Mesothelial cell of epicardium (in vitro differentiated cells): Measurements from ENCODE around the gene ZNF770. TPM values are rescaled to one million over a fixed set of nuclear protein-coding genes. Genes with fewer than 3 reads are reported as not detected.
"Not testable (repeated sequence)": the region's sequence is repeated elsewhere in the genome, so short reads cannot be mapped to it uniquely, and the experiment has no call there.

Experiments used
- DNase-seq, 2 experiments: peaks; one replicate each; pipeline ENCODE4 v3.0.0; 2021; ENCODE audit warnings: low spot score in 2 of 2; ENCODE audit not compliant: unreplicated experiment in 2 of 2
- H3K27ac Mint-ChIP-seq: 2 replicates; pipeline ENCODE4 v1.8.0; 2021; ENCODE audit warnings: mixed read lengths
- H3K27me3 Mint-ChIP-seq: 2 replicates; pipeline ENCODE4 v1.8.0; 2021; ENCODE audit warnings: low read depth, mixed read lengths
- H3K36me3 Mint-ChIP-seq: 2 replicates; pipeline ENCODE4 v1.8.0; 2021; ENCODE audit warnings: mixed read lengths
- H3K4me1 Mint-ChIP-seq: 2 replicates; pipeline ENCODE4 v1.8.0; 2021; ENCODE audit warnings: mixed read lengths
- H3K4me3 Mint-ChIP-seq: 2 replicates; pipeline ENCODE4 v1.8.0; 2021; ENCODE audit warnings: mild to moderate bottlenecking, moderate library complexity, mixed read lengths
- H3K9me3 Mint-ChIP-seq: 2 replicates; pipeline ENCODE4 v1.8.0; 2021; ENCODE audit warnings: mixed read lengths
- CTCF ChIP-seq: fragments of 200-600 bp; sonication (generic); IDR thresholded peaks from one replicate; pipeline ENCODE4 v1.5.0; 2021; ENCODE audit warnings: antibody characterized with exemption; ENCODE audit not compliant: unreplicated experiment
- total RNA-seq: library from RNA; stranded (reverse); gene quantifications from 3 replicates; pipeline ENCODE4 v1.2.1, GENCODE V29; 2021

Gene ZNF770
- total RNA-seq, 1 donor from 2014 or later: 76.3 TPM

GRCh38 chr15:34973512-34973911, 14.6 kb downstream of the ZNF770 start:
- H3K27me3 Mint-ChIP-seq: no peaks in the 10 kb centered on the region
- TF ChIP-seq CTCF: no peak
- no peak for DNase-seq
- no peak overlapping the region for H3K4me3 Mint-ChIP-seq
- H3K27ac Mint-ChIP-seq: no peak overlapping the region
- H3K9me3 Mint-ChIP-seq: no peaks in the 10 kb centered on the region
- peaks cover 6% of the 10 kb centered on the region for H3K36me3 Mint-ChIP-seq
- H3K4me1 Mint-ChIP-seq: peaks cover 10% of the 10 kb centered on the region

GRCh38 chr15:34970098-34970643, 17.9 kb downstream of the ZNF770 start:
- not testable (repeated sequence) for H3K27me3 Mint-ChIP-seq, DNase-seq, H3K36me3 Mint-ChIP-seq, H3K9me3 Mint-ChIP-seq
- Mint-ChIP-seq H3K4me1 (peaks cover 25% of the 10 kb centered on the region), H3K27ac (peak overlapping the region; percentile 96), H3K4me3 (peak overlapping the region; percentile 96)

GRCh38 chr15:34969340-34970097, 18.6 kb downstream of the ZNF770 start, which contains the start of gene AQR:
AQR (minus strand) TSS chr15:34969742; CDS start chr15:34969613, 129 bp downstream.
- Mint-ChIP-seq H3K36me3 (peaks cover 5% of the 10 kb centered on the region), H3K4me3 (peak within 1 kb of the TSS; percentile 96), H3K4me1 (peaks cover 25% of the 10 kb centered on the region), H3K9me3 (no peaks in the 10 kb centered on the region), H3K27me3 (no peaks in the 10 kb centered on the region), H3K27ac (peak within 1 kb of the TSS; percentile 96)
- DNase-seq: peak; percentile 69 to 86
- peak; percentile 47 for TF ChIP-seq CTCF

GRCh38 chr15:34964277-34964676, 23.8 kb downstream of the ZNF770 start:
- no peaks in the 10 kb centered on the region for H3K9me3 Mint-ChIP-seq
- peaks cover 21% of the 10 kb centered on the region for H3K4me1 Mint-ChIP-seq
- no peak for DNase-seq
- peaks cover 26% of the 10 kb centered on the region for H3K36me3 Mint-ChIP-seq
- TF ChIP-seq CTCF: no peak
- H3K27me3 Mint-ChIP-seq: no peaks in the 10 kb centered on the region
- H3K4me3 Mint-ChIP-seq: no peak overlapping the region
- no peak overlapping the region for H3K27ac Mint-ChIP-seq

- DNase-seq: no peak
- H3K4me3 Mint-ChIP-seq: no peak overlapping the region
- TF ChIP-seq CTCF: no peak
- peaks cover 30% of the 10 kb centered on the region for H3K36me3 Mint-ChIP-seq
- no peaks in the 10 kb centered on the region for H3K27me3 Mint-ChIP-seq
- H3K27ac Mint-ChIP-seq: no peak overlapping the region
- H3K9me3 Mint-ChIP-seq: peaks cover 8% of the 10 kb centered on the region
- H3K4me1 Mint-ChIP-seq: peaks cover 13% of the 10 kb centered on the region
Measured at GRCh38 chr15:34953851-34954250, 34.2 kb downstream of the ZNF770 start.

- no peak for TF ChIP-seq CTCF
- Mint-ChIP-seq H3K4me3 (no peak overlapping the region), H3K4me1 (peaks cover 13% of the 10 kb centered on the region), H3K36me3 (peaks cover 40% of the 10 kb centered on the region), H3K27ac (peak overlapping the region; percentile 56), H3K27me3 (no peaks in the 10 kb centered on the region), H3K9me3 (peaks cover 8% of the 10 kb centered on the region)
- no peak for DNase-seq
Measured at GRCh38 chr15:34952481-34952880, 35.6 kb downstream of the ZNF770 start.
